ENCODE measurements around the gene SUV39H1. TPM values are rescaled to one million over a fixed set of nuclear protein-coding genes. Genes with fewer than 3 reads are reported as not detected.
"Not testable (repeated sequence)": the region's sequence is repeated elsewhere in the genome, so short reads cannot be mapped to it uniquely, and the experiment has no call there.

SUV39H1 gene
- polyA plus RNA-seq, 1 experiment: 2.4 TPM

DNA sequence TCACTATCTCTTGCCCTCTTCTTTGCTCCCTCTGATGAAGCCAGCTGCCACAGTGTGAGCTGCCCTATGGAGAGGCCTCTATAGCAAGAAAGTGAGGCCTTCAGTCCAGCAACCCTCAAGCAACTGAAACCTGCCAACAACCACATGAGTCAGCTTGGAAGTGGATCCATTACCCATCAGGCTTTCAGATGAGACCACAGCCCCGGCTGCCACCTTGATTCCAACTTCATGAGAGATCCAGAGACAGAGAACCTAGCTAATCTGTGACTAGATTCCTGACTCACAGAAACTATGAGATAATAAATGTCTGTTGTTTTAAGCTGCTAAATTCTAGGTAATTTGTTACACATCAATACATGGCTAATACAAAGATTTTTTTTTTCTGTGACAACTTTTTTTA, 33.3 kb upstream of the SUV39H1 start:
- TF ChIP-seq, protein P1, sequence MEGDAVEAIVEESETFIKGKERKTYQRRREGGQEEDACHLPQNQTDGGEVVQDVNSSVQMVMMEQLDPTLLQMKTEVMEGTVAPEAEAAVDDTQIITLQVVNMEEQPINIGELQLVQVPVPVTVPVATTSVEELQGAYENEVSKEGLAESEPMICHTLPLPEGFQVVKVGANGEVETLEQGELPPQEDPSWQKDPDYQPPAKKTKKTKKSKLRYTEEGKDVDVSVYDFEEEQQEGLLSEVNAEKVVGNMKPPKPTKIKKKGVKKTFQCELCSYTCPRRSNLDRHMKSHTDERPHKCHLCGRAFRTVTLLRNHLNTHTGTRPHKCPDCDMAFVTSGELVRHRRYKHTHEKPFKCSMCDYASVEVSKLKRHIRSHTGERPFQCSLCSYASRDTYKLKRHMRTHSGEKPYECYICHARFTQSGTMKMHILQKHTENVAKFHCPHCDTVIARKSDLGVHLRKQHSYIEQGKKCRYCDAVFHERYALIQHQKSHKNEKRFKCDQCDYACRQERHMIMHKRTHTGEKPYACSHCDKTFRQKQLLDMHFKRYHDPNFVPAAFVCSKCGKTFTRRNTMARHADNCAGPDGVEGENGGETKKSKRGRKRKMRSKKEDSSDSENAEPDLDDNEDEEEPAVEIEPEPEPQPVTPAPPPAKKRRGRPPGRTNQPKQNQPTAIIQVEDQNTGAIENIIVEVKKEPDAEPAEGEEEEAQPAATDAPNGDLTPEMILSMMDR (IDR thresholded peaks at IDR 0.05; ENCODE audit: low read depth, low read length): no peak
- POLR2A ChIA-PET: no interaction called here
- Histone ChIP-seq H3K27me3 (ENCODE audit: control insufficient read depth, insufficient read depth, low read length) (no peaks in the 10 kb centered on the region), H3K4me3 (ENCODE audit: low read depth, low read length) (no peak overlapping the region), H3K9me3 (ENCODE audit: control insufficient read depth, insufficient read depth, low read length) (no peaks in the 10 kb centered on the region), H3K27ac (ENCODE audit: low read depth, low read length) (no peak overlapping the region)
- CTCF ChIA-PET: no interaction called here
- DNase-seq (ENCODE audit: low read depth, low spot score): no peak

DNA sequence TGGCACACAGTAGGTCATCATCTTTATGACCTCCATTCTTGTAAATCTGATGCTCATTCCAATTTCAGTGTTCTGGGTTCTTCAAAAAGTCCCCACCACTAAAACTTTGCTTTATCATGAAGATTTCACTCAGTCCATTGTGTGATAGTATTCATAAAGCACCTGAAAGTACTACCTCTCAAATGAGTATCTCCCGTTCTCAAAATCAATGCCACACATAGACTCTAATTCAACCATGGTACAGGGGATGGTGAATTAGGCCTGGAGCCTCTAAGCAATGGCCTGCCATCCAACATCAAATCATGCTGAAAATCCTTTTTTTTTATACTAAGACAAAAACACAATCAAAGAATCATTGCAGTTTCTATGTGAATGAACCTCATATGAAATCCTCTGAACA, 32.4 kb upstream of the SUV39H1 start:
- Histone ChIP-seq H3K27me3 (ENCODE audit: control insufficient read depth, insufficient read depth, low read length) (no peaks in the 10 kb centered on the region), H3K27ac (ENCODE audit: low read depth, low read length) (no peak overlapping the region), H3K9me3 (ENCODE audit: control insufficient read depth, insufficient read depth, low read length) (no peaks in the 10 kb centered on the region), H3K4me3 (ENCODE audit: low read depth, low read length) (no peak overlapping the region)
- TF ChIP-seq, protein P1 (IDR thresholded peaks at IDR 0.05; ENCODE audit: low read depth, low read length): no peak
- ChIA-PET POLR2A (no interaction called here), CTCF (no interaction called here)
- DNase-seq (ENCODE audit: low read depth, low spot score): no peak

DNA sequence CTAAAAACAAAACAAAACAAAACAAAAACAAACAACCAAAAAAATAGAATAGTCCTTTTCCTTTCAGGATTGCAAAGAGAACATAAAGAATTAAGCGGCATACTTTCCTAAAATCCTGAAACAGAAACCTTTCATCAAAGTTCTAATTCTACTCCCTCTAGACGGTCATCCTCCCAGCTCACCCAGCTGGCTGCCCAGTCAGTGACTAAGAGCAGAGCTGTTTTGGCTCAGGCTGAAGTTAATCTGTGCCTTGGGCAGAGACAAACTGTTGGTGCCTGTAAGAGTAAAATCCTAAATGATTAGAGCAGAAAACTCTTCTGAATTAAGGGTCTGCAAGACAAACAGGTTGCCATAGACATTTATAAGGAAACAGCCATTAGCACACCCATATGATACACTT, 30.5 kb upstream of the SUV39H1 start:
- DNase-seq (ENCODE audit: low read depth, low spot score): no peak
- no peaks in the 10 kb centered on the region for H3K27me3 ChIP-seq (ENCODE audit: control insufficient read depth, insufficient read depth, low read length)
- no peaks in the 10 kb centered on the region for H3K9me3 ChIP-seq (ENCODE audit: control insufficient read depth, insufficient read depth, low read length)
- CTCF ChIA-PET: no interaction called here
- no peak overlapping the region for H3K4me3 ChIP-seq (ENCODE audit: low read depth, low read length)
- TF ChIP-seq, protein P1 (IDR thresholded peaks at IDR 0.05; ENCODE audit: low read depth, low read length): no peak
- POLR2A ChIA-PET: no interaction called here
- H3K27ac ChIP-seq (ENCODE audit: low read depth, low read length): no peak overlapping the region

DNA sequence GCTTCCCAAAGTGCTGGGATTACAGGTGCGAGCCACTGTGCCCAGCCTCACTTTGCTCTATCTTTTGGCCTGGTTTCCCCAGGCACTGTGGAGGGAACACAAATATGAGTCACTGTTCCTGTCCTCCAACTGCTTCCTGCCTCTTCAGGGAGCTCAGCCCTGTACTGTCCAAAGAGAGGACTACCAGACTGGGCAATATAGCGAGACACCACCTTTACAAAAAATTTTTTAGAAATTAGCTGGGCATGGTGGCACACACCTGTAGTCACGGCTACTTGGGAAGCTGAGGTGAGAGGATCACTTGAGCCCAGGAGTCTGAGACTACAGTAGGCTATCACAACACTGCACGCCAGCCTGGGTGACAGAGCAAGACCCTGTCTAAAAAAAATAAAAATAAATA, 29.9 kb upstream of the SUV39H1 start:
- Histone ChIP-seq H3K9me3 (ENCODE audit: control insufficient read depth, insufficient read depth, low read length) (no peaks in the 10 kb centered on the region), H3K4me3 (ENCODE audit: low read depth, low read length) (no peak overlapping the region), H3K27ac (ENCODE audit: low read depth, low read length) (no peak overlapping the region), H3K27me3 (ENCODE audit: control insufficient read depth, insufficient read depth, low read length) (no peaks in the 10 kb centered on the region)
- DNase-seq (ENCODE audit: low read depth, low spot score): no peak
- CTCF ChIA-PET: no interaction called here
- TF ChIP-seq, protein P1 (IDR thresholded peaks at IDR 0.05; ENCODE audit: low read depth, low read length): no peak
- POLR2A ChIA-PET: no interaction called here

DNA sequence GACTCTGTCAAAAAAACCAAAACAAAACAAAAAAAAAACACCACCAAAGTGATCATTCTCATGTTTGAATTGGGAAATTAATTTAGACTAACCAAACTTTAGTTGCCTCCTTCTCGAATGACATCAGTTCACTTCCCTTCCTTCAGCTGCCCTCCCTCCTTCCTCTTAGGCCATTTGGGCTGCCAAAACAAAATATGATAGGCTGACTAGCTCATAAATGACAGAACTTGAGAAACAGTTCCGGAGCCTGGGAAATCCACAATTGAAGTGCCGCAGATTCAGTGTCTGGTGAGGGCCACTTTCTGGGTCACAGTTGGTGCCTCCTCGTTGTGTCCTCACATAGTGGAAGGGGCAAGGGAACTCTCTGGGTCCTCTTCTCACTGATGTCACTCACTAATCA, 29.0 kb upstream of the SUV39H1 start:
- ChIA-PET POLR2A (no interaction called here), CTCF (no interaction called here)
- DNase-seq (ENCODE audit: low read depth, low spot score): no peak
- TF ChIP-seq, protein P1 (IDR thresholded peaks at IDR 0.05; ENCODE audit: low read depth, low read length): no peak
- Histone ChIP-seq H3K9me3 (ENCODE audit: control insufficient read depth, insufficient read depth, low read length) (no peaks in the 10 kb centered on the region), H3K4me3 (ENCODE audit: low read depth, low read length) (no peak overlapping the region), H3K27ac (ENCODE audit: low read depth, low read length) (no peak overlapping the region), H3K27me3 (ENCODE audit: control insufficient read depth, insufficient read depth, low read length) (no peaks in the 10 kb centered on the region)

DNA sequence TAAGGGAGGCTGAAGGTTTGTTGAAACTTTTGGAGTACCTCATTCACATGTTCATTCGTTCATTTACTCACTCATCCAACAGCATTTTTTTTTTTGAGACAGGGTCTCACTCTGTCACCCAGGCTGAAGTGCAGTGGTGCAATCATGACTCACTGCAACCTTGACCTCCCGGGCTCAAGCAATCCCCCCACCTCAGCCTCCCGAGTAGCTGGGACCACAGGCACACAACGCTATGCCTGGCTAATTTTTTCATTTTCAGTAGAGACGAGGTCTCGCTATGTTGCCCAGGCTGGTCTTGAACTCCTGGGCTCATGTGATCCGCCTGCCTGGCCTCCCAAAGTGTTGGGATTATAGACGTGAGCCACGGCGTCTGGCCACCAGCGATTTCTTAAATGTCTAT, 28.3 kb upstream of the SUV39H1 start:
- H3K9me3 ChIP-seq (ENCODE audit: control insufficient read depth, insufficient read depth, low read length); H3K27me3 ChIP-seq (ENCODE audit: control insufficient read depth, insufficient read depth, low read length); POLR2A ChIA-PET; H3K27ac ChIP-seq (ENCODE audit: low read depth, low read length); DNase-seq (ENCODE audit: low read depth, low spot score); H3K4me3 ChIP-seq (ENCODE audit: low read depth, low read length); CTCF ChIA-PET: not testable (repeated sequence)
